HG02981 (cell line): ENCODE results near the gene ANKRD33B.
"Not testable (repeated sequence)": the region's sequence is repeated elsewhere in the genome, so short reads cannot be mapped to it uniquely, and the experiment has no call there.

Experiments used
- ATAC-seq: cut with Tn5 transposase; IDR thresholded peaks from one replicate; pipeline ENCODE4 v1.9.1; 2021; ENCODE audit warnings: mild to moderate bottlenecking, moderate library complexity; ENCODE audit not compliant: unreplicated experiment

Gene ANKRD33B

DNA sequence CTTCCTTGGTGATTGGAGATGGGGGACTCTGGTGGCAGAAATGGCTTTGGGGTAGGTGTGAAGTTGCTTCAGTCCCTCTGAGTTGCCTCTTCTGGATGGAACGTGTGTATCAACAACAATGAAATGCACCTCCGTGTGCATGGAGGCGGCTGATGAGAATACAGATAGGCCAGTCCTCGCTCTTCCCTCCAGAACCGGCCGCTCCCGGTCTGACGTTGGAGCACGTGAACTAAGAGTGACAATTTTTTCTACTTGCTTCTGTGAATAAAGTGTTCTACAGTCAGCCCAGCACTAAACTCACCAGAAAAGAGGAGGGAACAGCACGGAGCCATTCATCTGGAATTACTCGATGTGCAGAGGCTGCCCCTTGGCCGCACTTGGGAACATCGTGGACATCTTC, 90.7 kb downstream of the ANKRD33B start:
- no peak for ATAC-seq

DNA sequence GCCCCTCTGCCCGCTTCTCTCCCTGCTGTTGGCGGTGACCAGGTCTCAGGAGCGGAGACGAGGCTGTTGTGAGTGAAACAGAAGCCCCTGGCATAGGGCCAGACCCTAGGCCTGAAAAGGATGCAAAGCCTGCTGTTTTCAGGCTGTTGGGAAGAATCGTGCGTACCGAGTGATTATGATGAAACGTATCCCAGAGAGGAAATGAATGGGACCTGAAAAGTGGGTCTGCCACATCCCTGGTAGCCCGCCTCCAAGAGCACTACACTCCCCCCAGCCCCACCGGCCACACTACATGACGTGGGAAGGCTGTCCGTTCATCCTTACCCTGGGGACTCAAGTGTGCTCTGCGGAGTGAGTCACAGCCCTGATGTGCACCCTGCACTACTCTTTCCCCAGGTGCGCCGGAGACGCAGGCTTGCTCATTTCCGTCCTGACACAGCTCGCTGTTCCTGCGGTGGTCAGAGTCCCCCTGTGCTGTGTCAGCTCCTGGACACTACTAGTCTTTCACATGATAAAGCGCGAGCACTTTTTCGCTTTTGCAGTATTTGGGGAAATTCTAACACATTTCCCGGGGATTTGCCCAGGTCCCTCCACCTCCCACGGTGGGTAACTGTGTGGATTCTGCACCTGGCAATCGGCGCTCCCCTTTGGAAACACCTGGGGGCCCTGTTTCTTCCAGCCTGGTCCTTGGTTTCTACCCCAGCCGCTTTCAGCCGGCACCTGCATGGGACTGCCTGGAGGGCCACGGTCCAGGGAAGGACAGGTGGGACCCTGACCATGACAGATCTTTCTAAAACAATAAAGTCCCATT, 91.5 kb downstream of the ANKRD33B start:
- no peak for ATAC-seq

DNA sequence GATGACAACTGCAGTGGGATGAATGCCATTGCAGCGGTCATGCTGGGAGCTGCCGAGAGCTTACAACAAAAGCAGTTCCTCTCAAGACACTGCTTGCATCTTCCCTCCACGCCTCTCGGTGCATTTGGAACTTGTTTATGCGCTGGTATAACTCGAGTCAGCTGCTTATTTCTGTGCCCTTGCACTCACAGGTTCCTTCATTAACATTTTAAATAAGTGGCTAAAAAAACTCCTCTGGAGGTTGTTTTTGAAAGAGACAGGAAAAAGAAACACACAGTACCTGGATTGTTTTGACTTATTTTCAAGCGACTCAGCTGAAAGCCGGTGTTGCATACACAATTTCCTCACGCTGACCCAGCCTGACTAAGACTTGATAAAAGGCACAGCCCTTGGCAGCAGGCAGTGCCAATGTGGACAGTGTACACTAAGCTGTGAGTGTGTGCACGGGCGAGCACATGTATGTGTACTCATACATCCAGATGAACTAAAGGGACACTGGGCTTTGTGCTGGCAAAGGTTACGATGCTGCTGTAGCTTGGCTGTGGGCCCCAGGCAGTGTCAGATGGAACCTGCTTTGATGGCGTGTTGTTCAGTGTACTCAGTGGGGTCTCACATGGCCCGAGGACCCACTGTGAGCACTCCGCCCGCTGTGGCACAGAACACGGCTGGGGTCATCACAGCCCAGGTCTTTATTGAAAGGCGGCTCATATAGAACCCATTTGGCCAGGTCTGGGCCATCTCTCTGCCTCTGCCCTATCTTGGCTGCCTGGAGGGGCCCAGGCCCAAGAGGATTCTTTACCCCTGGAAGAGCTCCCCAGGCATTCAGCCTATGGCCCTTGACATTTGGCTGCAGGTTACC, 92.3 kb downstream of the ANKRD33B start:
- ATAC-seq: no peak

GRCh38 chr5:10658265-10658664, 94.4 kb downstream of the ANKRD33B start:
- no peak for ATAC-seq

GRCh38 chr5:10660135-10660534, 96.3 kb downstream of the ANKRD33B start:
- ATAC-seq: no peak

DNA sequence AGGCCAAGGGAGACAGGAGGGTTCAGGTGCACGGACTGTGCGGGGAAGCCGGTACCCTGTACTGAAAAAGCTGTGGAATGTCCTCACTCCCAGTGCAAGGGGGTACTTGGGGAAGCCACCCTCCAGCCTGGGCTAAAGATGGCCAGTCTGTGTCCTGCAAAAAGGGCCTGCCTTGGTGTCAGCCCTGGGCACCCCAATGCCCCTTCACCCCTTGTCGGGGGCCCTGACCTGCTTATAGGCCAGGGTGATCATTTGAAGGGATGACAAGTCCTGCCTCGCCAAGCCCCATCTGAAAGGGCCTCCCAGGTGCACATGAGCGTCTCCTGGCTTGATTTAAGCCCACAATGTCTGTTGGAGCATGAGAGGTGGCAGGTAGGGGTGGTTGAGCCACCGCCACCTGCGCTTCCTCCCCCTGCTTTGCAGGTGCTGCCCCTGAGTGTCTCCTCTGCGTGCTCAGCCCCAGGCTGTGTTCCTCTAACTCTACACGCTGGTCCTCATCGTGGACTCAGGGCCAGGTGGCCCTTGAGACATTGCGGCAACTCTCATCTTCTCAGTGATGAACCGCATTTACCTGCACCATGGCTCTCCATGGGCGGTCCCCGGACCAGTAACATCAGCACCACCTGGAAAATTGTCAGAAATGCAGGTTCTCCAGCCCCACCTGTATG, 97.0 kb downstream of the ANKRD33B start:
- no peak for ATAC-seq

DNA sequence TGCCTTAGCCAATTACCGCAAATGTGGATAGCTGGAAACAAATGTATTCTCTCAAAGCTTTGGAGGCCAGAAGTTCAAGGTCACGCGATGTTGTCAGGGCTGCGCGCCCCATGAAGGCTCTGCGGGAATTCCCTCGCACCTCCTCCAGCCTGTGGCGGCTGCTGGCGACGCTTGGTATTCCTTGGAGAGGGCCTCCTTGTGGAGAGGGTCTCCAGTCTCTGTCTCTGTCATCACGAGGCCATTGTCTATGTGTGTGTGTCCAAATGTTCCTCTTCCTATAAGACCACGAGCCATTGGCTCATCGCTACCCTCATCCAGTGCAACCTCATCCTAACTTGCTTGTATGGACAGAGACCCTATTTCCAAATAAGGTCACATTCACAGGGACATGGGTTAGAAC, 97.5 kb downstream of the ANKRD33B start:
- no peak for ATAC-seq

GRCh38 chr5:10662083-10662482, 98.2 kb downstream of the ANKRD33B start:
- no peak for ATAC-seq

DNA sequence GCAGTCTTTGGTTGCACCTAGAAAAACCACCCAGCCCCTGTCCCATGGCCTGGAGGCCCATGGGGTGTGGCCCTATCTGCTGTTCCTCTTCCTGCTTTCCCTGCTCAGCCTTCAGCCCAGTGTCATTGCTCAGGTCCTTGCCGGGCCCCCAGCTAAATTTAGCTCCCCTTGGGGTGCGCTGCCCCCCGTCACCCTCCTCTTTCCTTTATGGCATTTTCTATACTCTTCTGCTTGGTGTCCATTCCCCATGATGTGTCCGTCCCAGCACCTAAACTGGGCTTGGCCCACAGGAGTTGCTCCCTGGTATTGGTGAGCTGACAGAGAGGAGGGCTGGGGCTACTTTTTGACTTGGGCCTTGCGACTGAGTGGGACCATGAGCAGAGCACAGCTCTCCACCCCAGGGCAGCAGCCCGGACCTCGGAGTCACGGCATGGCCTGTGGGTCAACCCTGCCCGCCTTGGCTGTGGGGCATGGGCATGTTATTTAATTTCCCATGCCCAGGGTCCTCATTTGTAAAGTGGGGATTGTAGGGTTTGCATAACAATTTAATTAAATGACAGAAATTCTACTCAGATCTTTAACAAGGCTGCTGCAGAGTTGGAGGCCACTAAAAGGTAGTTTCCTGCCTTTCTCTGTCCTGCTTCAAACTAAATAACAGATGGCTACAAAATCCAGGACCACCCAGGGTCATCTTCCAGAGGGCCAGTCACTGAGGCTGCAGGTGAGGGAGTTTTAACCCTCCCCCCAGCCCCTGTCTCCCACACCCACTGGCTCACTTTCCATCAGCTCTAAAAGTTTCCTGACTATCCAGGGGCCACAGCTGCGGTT, 99.0 kb downstream of the ANKRD33B start:
- ATAC-seq: no peak

DNA sequence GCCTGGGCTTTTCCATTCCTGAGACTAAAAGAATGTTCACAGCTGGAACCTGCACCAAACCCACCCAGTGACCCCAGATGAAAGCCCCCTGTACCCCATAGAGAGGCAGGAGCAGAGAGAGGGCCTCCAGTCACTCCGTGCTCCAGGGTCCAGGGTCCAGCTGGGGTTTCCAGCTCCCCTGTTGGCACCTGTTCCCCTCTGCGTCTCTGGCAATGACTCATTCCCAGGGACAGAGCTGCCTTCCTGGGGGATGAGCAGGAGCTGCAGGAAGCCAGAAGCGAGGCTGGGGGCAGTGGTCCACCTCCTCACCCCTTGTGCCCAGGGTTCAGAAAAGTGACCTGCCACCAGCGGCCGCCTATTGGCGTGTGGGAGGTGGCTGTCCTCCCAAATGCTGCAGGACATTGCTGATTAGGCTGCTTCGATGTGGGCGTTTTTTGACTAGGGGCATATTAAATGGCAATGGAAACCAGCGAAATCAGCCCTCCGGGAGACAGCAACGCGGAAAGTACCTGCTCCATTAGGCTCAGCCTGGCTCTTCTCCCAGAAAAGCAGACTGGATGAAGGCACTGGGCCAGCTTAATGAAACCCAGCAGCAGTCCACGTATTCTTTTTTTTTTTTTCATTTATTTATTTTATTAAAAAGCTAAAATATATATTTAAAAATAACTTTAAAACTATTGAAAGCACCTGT, 99.8 kb downstream of the ANKRD33B start:
- ATAC-seq: no peak

- ATAC-seq: not testable (repeated sequence)
These were observed 100.4 kb downstream of the ANKRD33B start for GRCh38 chr5:10664180-10664769.

DNA sequence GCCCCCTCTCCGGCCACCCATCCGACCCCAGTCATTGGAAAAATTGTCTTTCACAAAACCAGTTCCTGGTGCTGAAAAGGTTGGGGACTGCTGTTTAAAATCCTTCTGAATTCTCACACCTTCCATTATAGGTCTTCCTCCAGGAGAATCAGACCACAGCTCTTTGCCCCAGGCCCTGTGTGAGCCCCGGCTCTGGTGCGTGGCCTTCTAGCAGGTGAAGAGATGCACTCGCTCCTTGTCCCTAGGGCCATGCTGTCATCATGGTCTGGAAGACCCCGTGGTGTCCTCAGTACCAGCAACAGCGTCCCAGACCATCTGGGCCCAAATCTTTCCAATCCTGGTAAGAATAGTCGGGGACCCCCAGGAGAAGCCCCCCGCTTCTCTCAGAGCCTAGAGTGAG, 101.9 kb downstream of the ANKRD33B start:
- ATAC-seq: no peak

GRCh38 chr5:10666531-10667299, 102.8 kb downstream of the ANKRD33B start:
- ATAC-seq: no peak

DNA sequence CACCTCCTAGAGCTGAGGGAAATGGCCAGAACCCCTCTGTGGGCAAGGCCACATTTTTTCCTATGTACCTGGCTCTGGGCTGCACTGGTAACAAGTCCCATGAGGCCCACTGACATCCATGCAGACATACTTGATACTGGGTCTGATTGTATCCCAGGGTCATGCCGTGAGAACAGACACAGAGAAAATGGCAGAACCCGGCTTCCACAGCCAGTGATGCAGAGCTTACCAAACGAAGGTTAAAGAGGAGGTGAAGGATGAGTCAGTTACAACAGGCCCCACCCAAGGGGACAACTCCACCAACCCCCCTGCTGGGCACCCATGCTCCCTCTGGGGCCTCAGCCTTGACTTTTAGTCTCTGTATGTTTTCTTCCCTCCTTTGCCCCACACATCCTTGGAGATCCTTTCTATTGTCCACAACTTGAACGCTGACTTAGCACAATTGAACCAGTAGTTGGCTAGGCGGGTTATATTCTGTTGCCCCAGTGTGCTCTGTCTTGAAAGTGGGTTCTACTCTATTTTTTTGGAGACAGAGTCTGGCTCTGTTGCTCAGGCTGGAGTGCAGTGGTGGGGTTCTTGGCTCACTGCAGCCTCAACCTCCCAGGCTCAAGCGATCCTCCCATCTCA, 103.7 kb downstream of the ANKRD33B start:
- no peak for ATAC-seq

- no peak for ATAC-seq
These were observed 104.8 kb downstream of the ANKRD33B start for GRCh38 chr5:10668697-10669096.

DNA sequence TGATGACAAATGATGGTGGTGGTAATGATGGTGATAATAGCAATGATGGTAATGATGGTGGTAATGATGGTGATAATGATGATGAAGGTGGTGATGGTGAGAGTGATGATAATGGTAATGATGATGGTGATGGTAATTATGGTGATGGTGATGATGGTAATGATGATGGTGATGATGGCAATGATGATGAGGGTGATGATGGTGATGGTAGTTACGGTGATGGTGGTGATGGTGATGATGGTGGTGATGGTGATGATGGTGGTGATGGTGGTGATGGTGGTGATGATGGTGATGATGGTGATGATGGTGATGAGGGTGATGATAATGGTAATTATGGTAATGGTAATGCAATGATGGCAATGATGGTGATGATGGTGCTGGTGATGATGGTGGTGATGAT, 106.1 kb downstream of the ANKRD33B start:
- ATAC-seq: no peak

DNA sequence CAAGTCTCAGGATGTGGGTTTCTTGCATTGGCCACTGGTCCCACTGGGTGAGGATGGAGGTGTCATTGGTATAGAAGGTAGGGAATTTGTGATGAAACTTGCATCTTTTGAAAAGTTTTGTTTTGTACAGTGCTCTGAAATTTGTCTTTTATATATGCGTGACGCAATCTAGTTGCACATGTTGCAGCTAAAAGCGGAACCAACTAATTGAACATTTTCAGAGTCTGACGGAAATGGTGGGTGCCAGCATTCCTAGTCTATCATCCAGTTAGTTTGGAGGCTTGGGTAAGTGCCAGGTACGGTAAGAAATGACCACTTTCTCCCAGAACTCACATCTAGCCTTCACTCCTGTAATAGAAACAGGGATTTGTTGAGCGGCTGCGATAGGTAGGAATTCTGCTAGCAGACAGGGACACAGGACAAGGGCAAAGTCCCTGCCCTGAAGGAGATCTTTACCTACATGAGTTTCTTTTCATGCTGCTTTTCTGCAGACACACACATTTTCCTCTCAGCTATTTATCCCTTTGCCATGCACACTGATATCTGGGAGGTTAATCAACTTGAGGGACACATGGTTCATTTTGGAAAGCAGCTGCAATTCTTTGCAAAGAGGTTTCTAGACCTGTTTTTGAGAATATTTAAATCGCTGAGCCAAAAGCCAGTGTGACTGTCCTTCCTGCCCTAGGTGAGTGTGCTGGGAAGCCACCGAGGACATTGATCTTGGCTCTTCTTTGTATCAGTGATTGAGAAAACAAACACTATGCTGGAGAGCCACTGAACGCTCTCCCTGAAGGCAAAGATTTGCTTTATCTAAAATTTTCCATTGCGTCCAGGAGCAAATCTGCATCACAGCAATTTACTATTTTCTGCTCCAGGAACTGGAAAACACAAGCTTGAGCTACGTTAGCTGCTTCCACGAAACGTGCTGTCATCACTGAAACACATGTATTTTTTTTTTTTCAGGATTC, 107.5 kb downstream of the ANKRD33B start:
- no peak for ATAC-seq
